OCI-LY3 (cell line): Measurements from ENCODE around the gene ITK.

ENCODE experiments used
- H2AFZ ChIP-seq: fragments of 200-600, 300-600 bp; shearing (Covaris generic); 2 replicates; pipeline ENCODE4 v1.6.0; 2014; ENCODE audit warnings: antibody characterized with exemption, low read depth, low read length
- H3K27ac ChIP-seq: fragments of 200-600, 300-600 bp; sonication (generic); 2 replicates; pipeline ENCODE4 v1.5.1; 2014; ENCODE audit warnings: mild to moderate bottlenecking, low read length, moderate library complexity, mixed read lengths
- H3K27me3 ChIP-seq: fragments of 200-600, 300-600 bp; sonication (generic); 2 replicates; pipeline ENCODE4 v1.6.1; 2014; ENCODE audit warnings: low read depth, low read length, mixed read lengths
- H3K36me3 ChIP-seq: fragments of 200-600, 300-600 bp; sonication (generic); replicated peaks from 2 replicates; pipeline ENCODE3; 2014; ENCODE audit warnings: low read depth, low read length, mixed read lengths
- H3K4me1 ChIP-seq: fragments of 300-600, 200-600 bp; sonication (generic); 2 replicates; pipeline ENCODE4 v1.6.1; 2014; ENCODE audit warnings: low read length, mixed read lengths
- H3K4me2 ChIP-seq: fragments of 200-600, 300-600 bp; sonication (generic); 2 replicates; pipeline ENCODE4 v1.6.1; 2014; ENCODE audit warnings: low read length, mixed read lengths
- H3K4me3 ChIP-seq: fragments of 300-600, 200-600 bp; sonication (generic); 2 replicates; pipeline ENCODE4 v1.5.1; 2014; ENCODE audit warnings: antibody characterized with exemption, mild to moderate bottlenecking, low read length, moderate library complexity
- H3K79me2 ChIP-seq: fragments of 300-600, 200-600 bp; shearing (Covaris generic); 2 replicates; pipeline ENCODE4 v1.6.1; 2014; ENCODE audit warnings: mild to moderate bottlenecking, low read length, mixed read lengths
- H3K9ac ChIP-seq: fragments of 300-600, 200-600 bp; shearing (Covaris generic); 2 replicates; pipeline ENCODE4 v1.6.0; 2014; ENCODE audit warnings: mild to moderate bottlenecking, low read length, moderate library complexity
- H3K9me3 ChIP-seq: fragments of 200-600, 300-600 bp; shearing (Covaris generic); 2 replicates; pipeline ENCODE4 v1.6.1; 2014; ENCODE audit warnings: low read length, mixed read lengths; ENCODE audit not compliant: insufficient read depth
- H4K20me1 ChIP-seq: fragments of 200-600, 300-600 bp; sonication (generic); 2 replicates; pipeline ENCODE4 v1.6.1; 2016; ENCODE audit warnings: low read length, mixed read lengths; ENCODE audit not compliant: insufficient read depth
- EZH2phosphoT487 ChIP-seq: fragments of 200-600 bp; shearing (Covaris generic); IDR thresholded peaks from 2 replicates; pipeline ENCODE4 v1.6.1; 2018; ENCODE audit warnings: antibody characterized with exemption, mixed run types, low read depth
- TF ChIP-seq, protein P1 (sequence below): fragments of 200-600, 300-600 bp; sonication (generic); IDR thresholded peaks from 2 replicates; pipeline ENCODE4 v1.5.1; 2014; ENCODE audit warnings: antibody characterized with exemption, low read length, low read depth

The ITK gene

DNA sequence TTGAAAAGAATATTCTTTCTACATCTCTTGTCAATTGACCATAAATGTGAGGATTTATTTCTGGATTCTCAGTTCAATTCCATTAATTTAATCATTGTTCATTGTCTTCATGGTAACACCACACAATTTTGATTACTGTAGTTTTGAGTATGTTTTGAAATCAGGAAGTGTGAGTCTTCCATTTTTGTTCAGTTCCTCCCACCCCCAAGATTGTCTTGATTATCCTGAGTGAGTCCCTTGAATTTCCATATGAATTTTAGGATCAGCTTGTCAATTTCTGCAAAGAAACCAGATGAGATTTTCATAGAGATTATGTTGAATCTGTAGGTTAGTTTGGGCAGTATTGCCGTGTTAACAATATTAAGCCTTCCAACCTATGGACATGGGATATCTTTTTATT lies 94.8 kb downstream of the ITK start:
- Histone ChIP-seq H3K27me3 (no peaks in the 10 kb centered on the region), H3K4me2 (no peak overlapping the region), H4K20me1 (peaks cover 4% of the 10 kb centered on the region; the same call in 1 of the 2 replicates), H2AFZ (no peak overlapping the region), H3K4me1 (peaks cover 49% of the 10 kb centered on the region), H3K27ac (no peak overlapping the region), H3K36me3 (no peaks in the 10 kb centered on the region), H3K79me2 (peaks cover 88% of the 10 kb centered on the region), H3K9me3 (peaks cover 10% of the 10 kb centered on the region; the same call in 1 of the 2 replicates), H3K9ac (no peak overlapping the region), H3K4me3 (no peak overlapping the region)
- no peak for TF ChIP-seq EZH2phosphoT487
- TF ChIP-seq, protein P1, sequence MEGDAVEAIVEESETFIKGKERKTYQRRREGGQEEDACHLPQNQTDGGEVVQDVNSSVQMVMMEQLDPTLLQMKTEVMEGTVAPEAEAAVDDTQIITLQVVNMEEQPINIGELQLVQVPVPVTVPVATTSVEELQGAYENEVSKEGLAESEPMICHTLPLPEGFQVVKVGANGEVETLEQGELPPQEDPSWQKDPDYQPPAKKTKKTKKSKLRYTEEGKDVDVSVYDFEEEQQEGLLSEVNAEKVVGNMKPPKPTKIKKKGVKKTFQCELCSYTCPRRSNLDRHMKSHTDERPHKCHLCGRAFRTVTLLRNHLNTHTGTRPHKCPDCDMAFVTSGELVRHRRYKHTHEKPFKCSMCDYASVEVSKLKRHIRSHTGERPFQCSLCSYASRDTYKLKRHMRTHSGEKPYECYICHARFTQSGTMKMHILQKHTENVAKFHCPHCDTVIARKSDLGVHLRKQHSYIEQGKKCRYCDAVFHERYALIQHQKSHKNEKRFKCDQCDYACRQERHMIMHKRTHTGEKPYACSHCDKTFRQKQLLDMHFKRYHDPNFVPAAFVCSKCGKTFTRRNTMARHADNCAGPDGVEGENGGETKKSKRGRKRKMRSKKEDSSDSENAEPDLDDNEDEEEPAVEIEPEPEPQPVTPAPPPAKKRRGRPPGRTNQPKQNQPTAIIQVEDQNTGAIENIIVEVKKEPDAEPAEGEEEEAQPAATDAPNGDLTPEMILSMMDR = no peak

DNA sequence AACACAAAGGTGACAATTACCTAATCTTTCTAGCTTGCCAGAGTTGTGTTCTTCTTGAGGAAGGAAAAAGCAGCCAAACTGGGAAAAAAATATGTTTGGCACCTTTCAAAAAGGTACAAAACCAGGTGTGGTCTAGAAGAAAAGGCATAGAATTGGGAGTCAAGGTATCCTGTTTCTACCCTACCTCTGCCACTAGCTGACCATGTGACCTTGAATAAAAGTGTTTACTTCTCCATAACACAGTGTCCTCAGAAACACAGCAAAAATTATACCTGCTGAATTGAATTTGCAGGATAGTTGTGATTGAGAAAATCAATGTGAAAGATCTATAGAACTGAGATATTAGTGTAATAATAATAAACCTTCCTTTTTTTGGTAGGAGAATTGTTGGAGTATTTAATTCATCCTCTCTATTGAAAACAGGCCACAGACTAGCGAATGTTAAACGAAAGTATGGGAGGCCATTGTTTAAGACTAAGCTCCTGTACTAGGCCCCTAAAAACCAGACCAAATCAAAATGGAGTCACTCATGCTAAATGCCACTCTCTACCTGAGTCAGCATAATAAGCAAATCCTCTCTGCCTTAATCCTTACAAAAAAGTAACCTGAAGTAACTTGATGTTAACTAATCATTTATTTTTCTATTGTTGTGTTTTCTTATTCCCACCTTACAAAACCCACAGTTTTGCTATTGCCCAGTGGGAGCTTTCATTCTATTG lies 97.8 kb downstream of the ITK start:
- no peak overlapping the region for H2AFZ ChIP-seq
- H3K27me3 ChIP-seq = no peaks in the 10 kb centered on the region
- no peaks in the 10 kb centered on the region for H3K9me3 ChIP-seq
- H3K79me2 ChIP-seq = peaks cover 78% of the 10 kb centered on the region
- no peak overlapping the region for H3K27ac ChIP-seq
- H3K4me2 ChIP-seq = no peak overlapping the region
- peaks cover 7% of the 10 kb centered on the region; the same call in 1 of the 2 replicates for H4K20me1 ChIP-seq
- TF ChIP-seq, protein P1 = no peak
- no peak for TF ChIP-seq EZH2phosphoT487
- H3K36me3 ChIP-seq = no peaks in the 10 kb centered on the region
- H3K4me1 ChIP-seq = peaks cover 39% of the 10 kb centered on the region
- H3K4me3 ChIP-seq = no peak overlapping the region
- no peak overlapping the region for H3K9ac ChIP-seq

DNA sequence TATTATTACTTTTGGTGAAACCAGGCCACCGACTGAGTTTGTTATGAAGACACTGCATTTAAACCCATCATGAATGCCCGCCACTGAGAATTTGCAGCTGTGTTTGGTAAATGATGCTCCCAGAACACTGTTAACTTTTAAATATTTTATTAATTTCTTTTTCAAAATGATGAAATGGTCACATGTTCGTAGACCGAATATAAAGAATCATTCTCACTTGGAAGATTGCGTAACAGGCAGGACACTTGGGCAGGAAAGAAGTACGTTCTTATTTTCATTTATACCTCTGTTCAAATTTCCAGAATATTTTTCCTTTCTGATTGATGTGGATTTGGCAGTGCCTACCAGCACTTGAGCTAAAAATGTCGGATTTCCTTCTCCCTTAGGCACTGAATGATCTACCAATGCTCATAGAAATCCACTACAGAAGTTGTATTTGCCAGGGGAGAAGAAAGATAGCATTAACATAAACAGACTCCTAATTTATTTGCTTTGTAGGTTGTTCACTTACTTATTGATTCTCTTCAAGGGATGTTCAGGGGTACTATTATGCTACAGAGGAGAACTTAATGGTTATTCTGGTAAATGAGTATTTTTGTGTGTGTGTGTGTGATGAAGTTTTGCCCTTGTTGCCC lies 99.1 kb downstream of the ITK start:
- H3K27me3 ChIP-seq = no peaks in the 10 kb centered on the region
- no peak overlapping the region for H3K4me3 ChIP-seq
- no peak overlapping the region for H2AFZ ChIP-seq
- H3K4me2 ChIP-seq = no peak overlapping the region
- no peak overlapping the region for H3K27ac ChIP-seq
- TF ChIP-seq, protein P1 = no peak
- TF ChIP-seq EZH2phosphoT487 = no peak
- H3K4me1 ChIP-seq = peaks cover 42% of the 10 kb centered on the region
- H3K9ac ChIP-seq = no peak overlapping the region
- H4K20me1 ChIP-seq = peaks cover 10% of the 10 kb centered on the region; the same call in 1 of the 2 replicates
- H3K79me2 ChIP-seq = peaks cover 77% of the 10 kb centered on the region
- no peaks in the 10 kb centered on the region for H3K9me3 ChIP-seq
- H3K36me3 ChIP-seq = no peaks in the 10 kb centered on the region

DNA sequence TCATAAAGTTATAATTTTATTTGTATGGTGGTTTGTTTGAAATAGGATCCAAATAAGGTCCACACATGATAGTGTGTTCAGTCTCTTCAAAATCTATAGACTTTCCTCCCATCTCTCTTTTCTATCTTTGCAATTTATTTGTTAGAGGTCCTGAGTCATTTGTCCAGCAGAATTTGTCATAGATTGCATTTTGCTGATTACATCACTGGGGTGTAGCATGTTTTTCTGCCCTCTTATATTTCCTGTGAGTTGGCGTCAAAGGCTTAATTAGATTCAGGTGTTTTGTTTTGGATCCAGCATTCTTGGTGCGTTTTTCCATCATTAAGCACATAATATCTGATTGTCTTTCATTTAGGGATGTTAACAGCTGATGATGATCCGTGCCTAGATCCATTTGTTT lies 100.3 kb downstream of the ITK start:
- no peak for TF ChIP-seq EZH2phosphoT487
- TF ChIP-seq, protein P1 = no peak
- Histone ChIP-seq H3K9me3 (no peaks in the 10 kb centered on the region), H3K9ac (no peak overlapping the region), H3K27ac (no peak overlapping the region), H3K36me3 (peaks cover 5% of the 10 kb centered on the region), H2AFZ (no peak overlapping the region), H3K27me3 (no peaks in the 10 kb centered on the region), H4K20me1 (peaks cover 10% of the 10 kb centered on the region; the same call in 1 of the 2 replicates), H3K79me2 (peaks cover 74% of the 10 kb centered on the region), H3K4me2 (no peak overlapping the region), H3K4me1 (peaks cover 38% of the 10 kb centered on the region), H3K4me3 (no peak overlapping the region)
